HCT116 (cell line): Measurements from ENCODE around the gene SYDE2. TPM values are rescaled to one million over a fixed set of nuclear protein-coding genes. Genes with fewer than 3 reads are reported as not detected.

Source experiments
- ATAC-seq: fragments of 200-7000 bp; cut with Tn5 transposase; 2 replicates; pipeline ENCODE4 v1.9.1; 2020; ENCODE audit warnings: mild to moderate bottlenecking, moderate library complexity
- BruUV-seq: library from RNA; stranded (reverse); fragments of 400-500 nt; replicated peaks from 2 replicates; lab custom pipeline; 2021; lab: Mats Ljungman, UMichigan
- CTCF ChIA-PET: fragments of 300-600 bp; sonication (Branson Sonifier 250); formaldehyde crosslinking; loops from one replicate; lab custom pipeline; 2021; ENCODE audit warnings: antibody characterized with exemption; lab: Charles Lee
- POLR2A ChIA-PET: fragments of 300-600, 350-600 bp; sonication (Branson Sonifier 250); formaldehyde crosslinking; loops from one replicate; lab custom pipeline; 2021; ENCODE audit warnings: antibody characterized with exemption; lab: Charles Lee
- RAD21 ChIA-PET, 2 experiments: fragments of 300-600 bp; sonication (Branson Sonifier 250); formaldehyde crosslinking; loops; one replicate each; lab custom pipeline; 2023; ENCODE audit warnings: low total read pairs in 2 of 2; ENCODE audit not compliant: uncharacterized antibody in 2 of 2, unreplicated experiment in 2 of 2, low non-redundant PET in 1 of 2; lab: Charles Lee
- DNase-seq: peaks from one replicate; pipeline ENCODE4 v3.0.0-alpha.2; 2010; ENCODE audit warnings: low read depth, low spot score
- H2AFZ ChIP-seq: fragments of 200-600 bp; shearing (Covaris generic), sonication (generic); 2 replicates; pipeline ENCODE4 v1.6.1; 2017; ENCODE audit warnings: low read depth, mixed run types, mixed read lengths, antibody characterized with exemption, low read length; ENCODE audit not compliant: poor library complexity, severe bottlenecking
- H3K27ac ChIP-seq: 2 replicates; pipeline ENCODE4 v1.5.1; 2012; ENCODE audit warnings: low read depth, low read length
- H3K27me3 ChIP-seq: fragments of 200-600 bp; sonication (generic); 2 replicates; pipeline ENCODE4 v1.6.1; 2016; ENCODE audit warnings: mixed run types, low read length, mixed read lengths; ENCODE audit not compliant: insufficient read depth
- H3K36me3 ChIP-seq, 2 experiments: fragments of 200-500 bp in 1 of 2; fragments of 200-600 bp in 1 of 2; sonication (Bioruptor generic) in 1 of 2; sonication (generic) in 1 of 2; 2 replicates each; pipeline versions ENCODE4 v1.5.1 to v1.6.1; 2014 to 2016; ENCODE audit warnings: low read length in 2 of 2, inconsistent platforms in 1 of 2, mixed read lengths in 1 of 2, mixed run types in 1 of 2; ENCODE audit not compliant: insufficient read depth in 2 of 2, control insufficient read depth in 1 of 2
- H3K4me1 ChIP-seq, 2 experiments: fragments of 200-600 bp in 1 of 2; sonication (generic) in 1 of 2; 2 replicates each; pipeline versions ENCODE4 v1.5.1 to v1.6.1; 2012 to 2017; ENCODE audit warnings: low read length in 2 of 2, inconsistent platforms in 1 of 2, mild to moderate bottlenecking in 1 of 2, mixed read lengths in 1 of 2, mixed run types in 1 of 2, moderate library complexity in 1 of 2; ENCODE audit not compliant: insufficient read depth in 2 of 2, control insufficient read depth in 1 of 2
- H3K4me2 ChIP-seq: fragments of 200-600 bp; sonication (generic); 2 replicates; pipeline ENCODE4 v1.6.1; 2017; ENCODE audit warnings: mixed run types, low read length, mixed read lengths
- H3K4me3 ChIP-seq, 2 experiments: fragments of 200-600 bp in 1 of 2; sonication (generic) in 1 of 2; replicated peaks in 1 of 2; 2 replicates each; pipeline ENCODE4 v1.5.1; 2011 to 2016; ENCODE audit warnings: low read length in 2 of 2, control low read depth in 1 of 2, low read depth in 1 of 2, mild to moderate bottlenecking in 1 of 2, mixed read lengths in 1 of 2, mixed run types in 1 of 2
- H3K79me2 ChIP-seq: fragments of 200-600 bp; sonication (generic); 2 replicates; pipeline ENCODE4 v1.6.1; 2017; ENCODE audit warnings: mild to moderate bottlenecking, mixed run types, low read length, moderate library complexity, mixed read lengths; ENCODE audit not compliant: insufficient read depth
- H3K9ac ChIP-seq: fragments of 200-600 bp; sonication (generic); 2 replicates; pipeline ENCODE4 v1.6.1; 2016; ENCODE audit warnings: low read length, mixed read lengths
- H3K9me2 ChIP-seq: fragments of 200-600 bp; sonication (generic), shearing (Covaris generic); 2 replicates; pipeline ENCODE4 v1.6.1; 2017; ENCODE audit warnings: mixed run types, mild to moderate bottlenecking, moderate library complexity; ENCODE audit not compliant: insufficient read depth
- H3K9me3 ChIP-seq, 2 experiments: fragments of 200-500 bp in 1 of 2; fragments of 200-600 bp in 1 of 2; sonication (Bioruptor generic) in 1 of 2; sonication (generic) in 1 of 2; 2 replicates each; pipeline ENCODE4 v1.6.1; 2014 to 2017; ENCODE audit warnings: low read length in 2 of 2, mixed read lengths in 2 of 2, inconsistent platforms in 1 of 2, low read depth in 1 of 2, mild to moderate bottlenecking in 1 of 2, mixed run types in 1 of 2, moderate library complexity in 1 of 2; ENCODE audit not compliant: control insufficient read depth in 1 of 2, insufficient read depth in 1 of 2
- H4K20me1 ChIP-seq: fragments of 200-600 bp; sonication (generic), shearing (Covaris generic); 2 replicates; pipeline ENCODE4 v1.6.1; 2017; ENCODE audit warnings: mixed run types, mild to moderate bottlenecking, moderate library complexity; ENCODE audit not compliant: insufficient read depth
- CEBPB ChIP-seq: IDR thresholded peaks from 2 replicates; pipeline ENCODE4 v1.6.1; 2012; ENCODE audit warnings: low read depth
- CTCF ChIP-seq, 3 experiments: fragments of 200-600 bp in 1 of 3; sonication (generic) in 1 of 3; IDR thresholded peaks in 2 of 3; conservative IDR thresholded peaks in 1 of 3; 2 replicates each; pipeline ENCODE4 v1.5.1; 2012 to 2017; ENCODE audit warnings: low read depth in 2 of 3, low read length in 2 of 3, antibody characterized with exemption in 1 of 3, borderline replicate concordance in 1 of 3, control low read depth in 1 of 3, mild to moderate bottlenecking in 1 of 3, mixed read lengths in 1 of 3, mixed run types in 1 of 3, moderate library complexity in 1 of 3; ENCODE audit not compliant: insufficient read depth in 1 of 3
- EZH2phosphoT487 ChIP-seq: fragments of 200-600 bp; IDR thresholded peaks from 2 replicates; pipeline ENCODE4 v1.6.1; 2018; ENCODE audit warnings: antibody characterized with exemption, borderline replicate concordance
- FOSL1 ChIP-seq: IDR thresholded peaks from 2 replicates; pipeline ENCODE4 v1.6.1; 2012; ENCODE audit warnings: low read depth
- JUND ChIP-seq: IDR thresholded peaks from 2 replicates; pipeline ENCODE4 v1.6.1; 2012
- POLR2A ChIP-seq: IDR thresholded peaks from 2 replicates; pipeline ENCODE4 v1.7.0; 2011; ENCODE audit warnings: borderline replicate concordance; ENCODE audit not compliant: insufficient read depth, insufficient read length; ENCODE audit errors: extremely low read depth
- SP1 ChIP-seq: IDR thresholded peaks from 2 replicates; pipeline ENCODE4 v1.6.1; 2012; ENCODE audit warnings: low read depth
- TCF7L2 ChIP-seq: IDR thresholded peaks from 2 replicates; pipeline ENCODE4 v1.7.0; 2011; ENCODE audit warnings: borderline replicate concordance, inconsistent platforms; ENCODE audit not compliant: insufficient read depth, insufficient read length; ENCODE audit errors: extremely low read depth
- YY1 ChIP-seq: IDR thresholded peaks from 2 replicates; pipeline ENCODE4 v1.6.1; 2011; ENCODE audit warnings: low read length, low read depth, moderate library complexity, mild to moderate bottlenecking; ENCODE audit not compliant: insufficient replicate concordance; ENCODE audit errors: extremely low read depth
- ZBTB33 ChIP-seq: IDR thresholded peaks from 2 replicates; pipeline ENCODE4 v1.6.1; 2011; ENCODE audit warnings: mild to moderate bottlenecking, low read length, moderate library complexity; ENCODE audit not compliant: insufficient replicate concordance; ENCODE audit errors: extremely low read depth
- ZNF274 ChIP-seq: fragments of 200-500 bp; sonication (Bioruptor generic); IDR thresholded peaks from 2 replicates; pipeline ENCODE4 v1.6.1; 2014; ENCODE audit warnings: mild to moderate bottlenecking, low read depth, low read length, inconsistent platforms
- intact Hi-C: fragments of 100-400 bp; cut with micrococcal nuclease; formaldehyde crosslinking; loops from 2 replicates; pipeline ENCODE4 v1.10.0; 2022
- total RNA-seq: library from RNA; stranded (reverse); gene quantifications from one replicate; pipeline ENCODE4 v1.2.1, GENCODE V29; 2021; ENCODE audit not compliant: unreplicated experiment

SYDE2 gene
- total RNA-seq, 1 experiment from 2014 or later: 5.3 TPM

- Histone ChIP-seq H3K4me1 (no peaks in the 10 kb centered on the region), H3K9ac (no peak overlapping the region), H3K4me2 (no peak overlapping the region), H2AFZ (no peak overlapping the region), H3K27ac (no peak overlapping the region), H3K4me3 (no peak overlapping the region), H3K27me3 (no peaks in the 10 kb centered on the region), H3K79me2 (no peaks in the 10 kb centered on the region), H3K36me3 (no peaks in the 10 kb centered on the region), H4K20me1 (no peaks in the 10 kb centered on the region), H3K9me3 (no peaks in the 10 kb centered on the region), H3K9me2 (no peaks in the 10 kb centered on the region)
- ATAC-seq (no peak), DNase-seq (no peak)
- CTCF ChIA-PET: no interaction called here
- POLR2A ChIA-PET: no interaction called here
- RAD21 ChIA-PET: no interaction called here
- TF ChIP-seq EZH2phosphoT487: no peak
- TF ChIP-seq ZBTB33: no peak
- no peak for TF ChIP-seq TCF7L2
- no peak for TF ChIP-seq FOSL1
- no peak for TF ChIP-seq YY1
- TF ChIP-seq SP1: no peak
- BruUV-seq: no TSS peak
- intact Hi-C loops: no loop called here
Measured at GRCh38 chr1:85179522-85179921, 21.3 kb downstream of the SYDE2 start.

DNA sequence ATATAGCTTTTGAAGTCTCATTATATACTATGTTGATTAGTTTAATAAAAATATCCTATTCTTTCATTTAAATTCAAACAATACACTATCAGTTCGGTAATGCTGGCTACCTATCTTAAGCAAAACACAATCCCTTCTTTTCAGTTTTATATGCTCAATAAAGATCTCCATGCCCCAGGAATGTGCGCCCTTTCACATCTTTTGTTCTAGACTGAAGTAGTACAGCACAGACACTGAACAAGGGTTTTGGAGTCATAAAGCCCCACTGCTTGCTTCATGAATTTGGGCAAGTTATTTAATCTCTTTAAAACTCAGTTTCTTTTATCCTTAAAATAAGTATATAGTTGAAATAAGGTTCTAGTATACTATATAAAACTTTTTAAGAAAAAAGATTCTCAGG lies 22.4 kb downstream of the SYDE2 start:
- no peak overlapping the region for H3K27ac ChIP-seq

More for the DNA sequence above, 22.4 kb downstream of the SYDE2 start:
- Histone ChIP-seq H3K9me3 (no peaks in the 10 kb centered on the region), H3K36me3 (no peaks in the 10 kb centered on the region), H3K4me2 (no peak overlapping the region), H2AFZ (no peak overlapping the region), H4K20me1 (no peaks in the 10 kb centered on the region), H3K4me3 (no peak overlapping the region), H3K9ac (no peak overlapping the region), H3K9me2 (no peaks in the 10 kb centered on the region), H3K79me2 (no peaks in the 10 kb centered on the region), H3K27me3 (no peaks in the 10 kb centered on the region), H3K4me1 (no peaks in the 10 kb centered on the region)
- DNase-seq (no peak), ATAC-seq (no peak)
- ChIA-PET CTCF (no interaction called here), RAD21 (no interaction called here), POLR2A (no interaction called here)
- no TSS peak for BruUV-seq
- TF ChIP-seq CEBPB (no peak), ZNF274 (no peak), POLR2A (no peak), CTCF (IDR thresholded peaks at IDR 0.05 in 2 of 3, conservative IDR thresholded peaks at IDR 0.05 in 1 of 3; ENCODE audit: borderline replicate concordance in 1 of 3, insufficient read depth in 1 of 3, low read depth in 2 of 3, low read length in 2 of 3) (no peak), JUND (no peak)
- intact Hi-C loops: no loop called here
